ENCODE results near the gene MPHOSPH9.
"Not testable (repeated sequence)": the region's sequence is repeated elsewhere in the genome, so short reads cannot be mapped to it uniquely, and the experiment has no call there.

MPHOSPH9 gene

GRCh38 chr12:123227581-123228258, 5.2 kb downstream of the MPHOSPH9 start:
- no peak for DNase-seq (ENCODE audit: low read depth)
- H3K4me3 ChIP-seq (ENCODE audit: control insufficient read depth, low read depth, low read length): no peak overlapping the region
- TF ChIP-seq, protein P1, sequence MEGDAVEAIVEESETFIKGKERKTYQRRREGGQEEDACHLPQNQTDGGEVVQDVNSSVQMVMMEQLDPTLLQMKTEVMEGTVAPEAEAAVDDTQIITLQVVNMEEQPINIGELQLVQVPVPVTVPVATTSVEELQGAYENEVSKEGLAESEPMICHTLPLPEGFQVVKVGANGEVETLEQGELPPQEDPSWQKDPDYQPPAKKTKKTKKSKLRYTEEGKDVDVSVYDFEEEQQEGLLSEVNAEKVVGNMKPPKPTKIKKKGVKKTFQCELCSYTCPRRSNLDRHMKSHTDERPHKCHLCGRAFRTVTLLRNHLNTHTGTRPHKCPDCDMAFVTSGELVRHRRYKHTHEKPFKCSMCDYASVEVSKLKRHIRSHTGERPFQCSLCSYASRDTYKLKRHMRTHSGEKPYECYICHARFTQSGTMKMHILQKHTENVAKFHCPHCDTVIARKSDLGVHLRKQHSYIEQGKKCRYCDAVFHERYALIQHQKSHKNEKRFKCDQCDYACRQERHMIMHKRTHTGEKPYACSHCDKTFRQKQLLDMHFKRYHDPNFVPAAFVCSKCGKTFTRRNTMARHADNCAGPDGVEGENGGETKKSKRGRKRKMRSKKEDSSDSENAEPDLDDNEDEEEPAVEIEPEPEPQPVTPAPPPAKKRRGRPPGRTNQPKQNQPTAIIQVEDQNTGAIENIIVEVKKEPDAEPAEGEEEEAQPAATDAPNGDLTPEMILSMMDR (conservative IDR thresholded peaks at IDR 0.05; ENCODE audit: control insufficient read depth, insufficient read depth, low read depth, low read length): no peak

DNA sequence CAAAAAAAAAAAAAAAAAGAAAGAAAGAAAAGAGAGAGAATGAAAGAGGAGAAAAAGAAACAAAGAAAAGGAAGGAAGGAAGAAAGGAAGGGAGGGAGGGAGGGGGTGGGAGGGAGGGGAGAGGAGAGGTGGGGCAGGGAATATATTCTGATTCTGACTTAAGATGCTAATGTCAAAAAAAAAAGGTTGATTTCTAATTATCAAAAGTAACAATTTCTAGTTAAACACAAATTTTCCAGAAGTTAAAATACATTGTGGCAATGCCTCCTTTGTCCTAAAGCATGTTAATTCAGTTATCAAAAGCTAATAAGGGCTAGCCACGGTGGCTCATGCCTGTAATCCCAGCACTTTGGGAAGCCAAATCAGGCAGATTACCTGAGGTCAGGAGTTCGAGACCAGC, 7.5 kb downstream of the MPHOSPH9 start:
- no peak overlapping the region for H3K4me3 ChIP-seq (ENCODE audit: control insufficient read depth, low read depth, low read length)
- DNase-seq (ENCODE audit: low read depth): no peak
- TF ChIP-seq, protein P1 (conservative IDR thresholded peaks at IDR 0.05; ENCODE audit: control insufficient read depth, insufficient read depth, low read depth, low read length): no peak

DNA sequence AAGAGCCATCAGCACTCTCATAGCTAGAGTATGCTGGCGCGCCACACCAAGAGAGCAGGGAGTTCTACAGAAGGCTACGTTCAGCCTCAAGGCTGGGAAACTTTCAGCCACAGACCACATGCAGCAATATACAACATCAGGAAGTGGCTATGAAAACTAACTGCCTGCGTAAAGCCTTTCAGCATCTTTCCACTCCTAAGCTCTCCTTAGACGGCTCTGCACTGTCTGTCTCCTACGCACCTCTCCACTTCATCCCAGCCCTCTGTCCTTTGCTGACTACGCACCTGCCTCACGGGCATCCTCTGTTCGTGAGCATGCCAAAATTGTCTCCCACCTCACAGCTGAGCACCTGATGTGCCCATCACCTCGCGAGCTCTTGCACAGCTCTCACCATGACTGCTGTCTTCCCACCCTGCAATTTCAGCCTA, 9.7 kb downstream of the MPHOSPH9 start:
- DNase-seq (ENCODE audit: low read depth): no peak
- no peak overlapping the region for H3K4me3 ChIP-seq (ENCODE audit: control insufficient read depth, low read depth, low read length)
- TF ChIP-seq, protein P1 (conservative IDR thresholded peaks at IDR 0.05; ENCODE audit: control insufficient read depth, insufficient read depth, low read depth, low read length): no peak

DNA sequence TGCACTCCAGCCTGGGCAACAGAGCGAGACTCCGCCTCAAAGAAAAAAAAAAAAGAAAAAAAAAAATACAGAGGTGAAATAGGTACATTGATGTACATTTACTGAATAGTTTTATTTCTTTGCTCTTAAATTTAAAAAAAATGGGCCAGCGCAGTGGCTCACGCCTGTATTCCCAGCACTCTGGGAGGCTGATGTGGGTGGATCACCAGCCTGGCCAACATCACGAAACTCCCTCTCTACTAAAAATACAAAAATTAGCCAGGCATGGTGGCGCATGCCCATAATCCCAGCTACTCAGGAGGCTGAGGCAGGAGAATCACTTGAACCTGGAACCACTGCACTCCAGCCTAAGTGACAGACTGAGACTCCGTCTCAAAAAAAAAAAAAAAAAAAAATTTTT, 25.1 kb downstream of the MPHOSPH9 start:
- DNase-seq (ENCODE audit: low read depth); H3K4me3 ChIP-seq (ENCODE audit: control insufficient read depth, low read depth, low read length): not testable (repeated sequence)

- peak; percentile 13 for DNase-seq (ENCODE audit: low read depth)
- not testable (repeated sequence) for H3K4me3 ChIP-seq (ENCODE audit: control insufficient read depth, low read depth, low read length)
Measured at GRCh38 chr12:123206794-123207193, 26.1 kb downstream of the MPHOSPH9 start.

DNA sequence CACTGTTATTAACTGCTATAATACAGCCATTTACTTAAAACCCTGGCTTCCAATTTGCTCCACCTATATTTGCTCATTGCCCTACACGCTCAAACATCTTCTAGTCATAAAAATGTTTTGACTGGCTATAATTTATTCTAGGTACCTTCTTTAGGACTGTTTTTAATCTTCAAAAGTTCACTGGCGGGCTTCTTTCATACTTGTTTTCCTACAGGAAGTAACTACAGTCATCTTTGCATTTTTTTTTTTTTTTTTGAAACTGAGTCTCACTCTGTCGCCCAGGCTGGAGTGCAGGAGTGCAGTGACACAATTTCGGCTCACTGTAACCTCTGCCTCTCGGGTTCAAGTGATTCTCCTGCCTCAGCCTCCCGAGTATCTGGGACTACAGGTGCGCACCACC, 32.5 kb downstream of the MPHOSPH9 start:
- no peak for DNase-seq (ENCODE audit: low read depth)

DNA sequence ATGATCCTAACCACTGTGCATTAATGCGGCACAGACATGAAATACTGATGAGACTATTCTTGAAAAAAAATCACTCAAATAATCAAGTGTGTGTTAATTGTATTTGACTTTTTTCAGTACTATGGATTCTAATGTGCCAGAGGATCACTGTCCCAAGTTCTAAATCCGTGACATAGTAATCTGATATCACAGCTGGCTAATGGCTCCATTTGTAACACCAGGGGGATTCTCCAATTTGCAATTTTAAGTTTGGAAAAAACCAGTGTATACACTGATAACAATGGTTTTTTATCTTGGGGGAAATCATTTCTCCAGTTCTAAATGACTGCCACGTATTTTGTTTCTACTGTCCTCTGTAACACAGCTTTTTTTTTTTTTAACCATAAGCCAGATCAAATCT, 33.0 kb downstream of the MPHOSPH9 start:
- no peak overlapping the region for H3K4me3 ChIP-seq (ENCODE audit: control insufficient read depth, low read depth, low read length)
- TF ChIP-seq, protein P1 (conservative IDR thresholded peaks at IDR 0.05; ENCODE audit: control insufficient read depth, insufficient read depth, low read depth, low read length): no peak
- no peak for DNase-seq (ENCODE audit: low read depth)

More for the DNA sequence above, 32.5 kb downstream of the MPHOSPH9 start:
- H3K4me3 ChIP-seq (ENCODE audit: control insufficient read depth, low read depth, low read length): no peak overlapping the region
- TF ChIP-seq, protein P1 (conservative IDR thresholded peaks at IDR 0.05; ENCODE audit: control insufficient read depth, insufficient read depth, low read depth, low read length): no peak

- DNase-seq (ENCODE audit: low read depth): no peak
- no peak overlapping the region for H3K4me3 ChIP-seq (ENCODE audit: control insufficient read depth, low read depth, low read length)
- TF ChIP-seq, protein P1 (conservative IDR thresholded peaks at IDR 0.05; ENCODE audit: control insufficient read depth, insufficient read depth, low read depth, low read length): no peak
Measured at GRCh38 chr12:123187637-123188036, 45.3 kb downstream of the MPHOSPH9 start.
